ENCODE measurements around the gene DNAAF3. TPM values are rescaled to one million over a fixed set of nuclear protein-coding genes. Genes with fewer than 3 reads are reported as not detected.

DNAAF3 gene
- polyA plus RNA-seq, 1 donor (not counting 4 experiments of a cell fraction or from before 2014, with no cell fraction given): 14.3 TPM

DNA sequence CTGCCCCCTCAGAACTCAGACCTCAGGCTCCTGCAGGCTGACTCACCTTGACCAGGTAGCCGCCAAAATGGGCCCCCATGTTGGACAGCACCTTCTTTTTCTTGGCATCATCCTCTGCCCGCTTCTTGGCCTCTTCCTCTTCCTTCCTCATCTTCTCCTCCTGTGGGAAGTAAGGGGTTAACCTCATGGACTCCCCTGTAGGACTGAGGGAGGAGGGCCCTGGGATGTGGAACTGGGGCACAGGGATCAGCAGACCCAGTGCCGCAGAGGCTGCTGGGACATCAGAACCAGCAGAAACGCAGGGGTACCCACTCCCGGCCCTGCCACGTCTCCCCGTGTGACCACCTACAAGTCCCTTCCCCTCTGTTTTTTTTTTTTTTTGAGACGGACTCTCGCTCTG is 28.5 kb downstream of the DNAAF3 start:
- DNase-seq (ENCODE audit: low read depth, low spot score) (no peak), FAIRE-seq (no peak)
- no peaks in the 10 kb centered on the region for H3K9me3 ChIP-seq (ENCODE audit: control insufficient read depth, low read depth, low read length)
- dilution Hi-C loops (cut with MboI; ENCODE audit: extremely low pct_ligation_motif_present, low sequenced_read_pairs): no loop called here
- no peaks in the 10 kb centered on the region for H3K27me3 ChIP-seq (ENCODE audit: control insufficient read depth, extremely low read depth, insufficient read depth, low read length)
- no peak overlapping the region for H3K27ac ChIP-seq (ENCODE audit: control insufficient read depth, insufficient read depth, low read length)
- no peaks in the 10 kb centered on the region for H3K4me1 ChIP-seq (ENCODE audit: control insufficient read depth, extremely low read depth, insufficient read depth, low read length)
- H3K9me1 ChIP-seq (ENCODE audit: control insufficient read depth, extremely low read depth, insufficient read depth, low read length): no peaks in the 10 kb centered on the region
- no peaks in the 10 kb centered on the region for H3K79me2 ChIP-seq (ENCODE audit: control insufficient read depth, insufficient read depth, low read length)
- no peak overlapping the region for H3K4me3 ChIP-seq (ENCODE audit: control insufficient read depth in 2 of 3, extremely low read depth in 1 of 3, insufficient read depth in 2 of 3, low read depth in 1 of 3, low read length in 3 of 3)
- no peak overlapping the region for H2AFZ ChIP-seq (ENCODE audit: control insufficient read depth, low read length)
- H3K4me2 ChIP-seq (ENCODE audit: control insufficient read depth, extremely low read depth, insufficient read depth, low read depth, low read length): no peak overlapping the region
- no peak overlapping the region for H3K9ac ChIP-seq (ENCODE audit: control insufficient read depth, extremely low read depth, insufficient read depth, low read length)
- no peaks in the 10 kb centered on the region for H4K20me1 ChIP-seq (ENCODE audit: control insufficient read depth, extremely low read depth, insufficient read depth, low read length)
- TF ChIP-seq CTCF (optimal IDR thresholded peaks at IDR 0.05 in 1 of 3, IDR thresholded peaks at IDR 0.05 in 1 of 3, conservative IDR thresholded peaks at IDR 0.05 in 1 of 3; ENCODE audit: extremely low read depth in 1 of 3, insufficient read depth in 2 of 3, low read length in 3 of 3) (no peak), EZH2 (IDR thresholded peaks at IDR 0.05; ENCODE audit: low read length) (no peak)
- H3K36me3 ChIP-seq (ENCODE audit: control insufficient read depth in 2 of 2, extremely low read depth in 1 of 2, insufficient read depth in 2 of 2, low read length in 2 of 2): peaks cover 0 to 13% of the 10 kb centered on the region in 2 experiments

DNA sequence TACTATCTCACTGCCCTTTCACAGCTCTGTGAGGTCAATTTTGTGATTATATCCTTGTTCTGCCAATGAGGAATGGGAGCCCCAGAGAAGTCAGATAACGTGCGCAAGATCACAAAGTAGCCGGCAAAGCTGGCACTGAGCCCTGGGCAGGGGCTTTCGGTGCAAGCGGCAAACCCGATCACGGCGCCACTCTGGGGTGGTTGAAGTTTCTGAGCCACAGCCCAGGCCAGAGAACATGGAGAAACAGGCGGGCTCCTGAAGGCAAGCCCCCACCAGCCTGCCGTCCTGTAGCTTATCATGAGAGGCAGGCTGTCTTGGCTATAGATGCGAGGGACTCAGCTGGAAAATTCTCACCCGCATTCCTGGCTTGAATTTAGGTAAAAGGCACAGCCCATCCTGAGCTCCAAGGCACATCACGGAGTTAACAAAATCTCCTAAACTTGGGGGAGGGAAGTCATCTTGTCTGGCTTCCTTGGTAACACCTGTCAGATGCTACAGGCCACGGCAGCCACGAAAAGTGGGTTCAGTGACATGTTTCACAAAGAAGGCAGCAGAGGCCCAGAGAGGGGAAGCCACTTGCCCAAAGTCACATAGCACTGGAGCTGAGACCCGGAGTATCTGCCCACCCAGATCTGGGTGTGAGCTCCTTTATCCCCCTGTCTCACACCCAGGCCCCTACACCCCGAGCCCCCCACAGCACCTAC is 29.9 kb downstream of the DNAAF3 start:
- Histone ChIP-seq H3K36me3 (ENCODE audit: control insufficient read depth in 2 of 2, extremely low read depth in 1 of 2, insufficient read depth in 2 of 2, low read length in 2 of 2) (peaks cover 0 to 13% of the 10 kb centered on the region in 2 experiments), H3K79me2 (ENCODE audit: control insufficient read depth, insufficient read depth, low read length) (no peaks in the 10 kb centered on the region), H2AFZ (ENCODE audit: control insufficient read depth, low read length) (no peak overlapping the region), H3K9ac (ENCODE audit: control insufficient read depth, extremely low read depth, insufficient read depth, low read length) (no peak overlapping the region), H3K4me1 (ENCODE audit: control insufficient read depth, extremely low read depth, insufficient read depth, low read length) (no peaks in the 10 kb centered on the region), H3K27me3 (ENCODE audit: control insufficient read depth, extremely low read depth, insufficient read depth, low read length) (no peaks in the 10 kb centered on the region), H3K9me1 (ENCODE audit: control insufficient read depth, extremely low read depth, insufficient read depth, low read length) (no peaks in the 10 kb centered on the region), H4K20me1 (ENCODE audit: control insufficient read depth, extremely low read depth, insufficient read depth, low read length) (no peaks in the 10 kb centered on the region), H3K27ac (ENCODE audit: control insufficient read depth, insufficient read depth, low read length) (no peak overlapping the region), H3K4me3 (ENCODE audit: control insufficient read depth in 2 of 3, extremely low read depth in 1 of 3, insufficient read depth in 2 of 3, low read depth in 1 of 3, low read length in 3 of 3) (no peak overlapping the region), H3K4me2 (ENCODE audit: control insufficient read depth, extremely low read depth, insufficient read depth, low read depth, low read length) (no peak overlapping the region), H3K9me3 (ENCODE audit: control insufficient read depth, low read depth, low read length) (no peaks in the 10 kb centered on the region)
- DNase-seq (ENCODE audit: low read depth, low spot score) (no peak), FAIRE-seq (no peak)
- TF ChIP-seq EZH2 (IDR thresholded peaks at IDR 0.05; ENCODE audit: low read length) (no peak), CTCF (optimal IDR thresholded peaks at IDR 0.05 in 1 of 3, IDR thresholded peaks at IDR 0.05 in 1 of 3, conservative IDR thresholded peaks at IDR 0.05 in 1 of 3; ENCODE audit: extremely low read depth in 1 of 3, insufficient read depth in 2 of 3, low read length in 3 of 3) (no peak)
- dilution Hi-C loops (cut with MboI; ENCODE audit: extremely low pct_ligation_motif_present, low sequenced_read_pairs): no loop called here
